Measurements from ENCODE around the gene GCNT1. TPM values are rescaled to one million over a fixed set of nuclear protein-coding genes. Genes with fewer than 3 reads are reported as not detected.

GCNT1 gene
- 2.4 to 4.3 TPM (median 3.0 TPM) in 5 replicates for total RNA-seq (2022; extraction: Qiagen RNA extraction)

DNA sequence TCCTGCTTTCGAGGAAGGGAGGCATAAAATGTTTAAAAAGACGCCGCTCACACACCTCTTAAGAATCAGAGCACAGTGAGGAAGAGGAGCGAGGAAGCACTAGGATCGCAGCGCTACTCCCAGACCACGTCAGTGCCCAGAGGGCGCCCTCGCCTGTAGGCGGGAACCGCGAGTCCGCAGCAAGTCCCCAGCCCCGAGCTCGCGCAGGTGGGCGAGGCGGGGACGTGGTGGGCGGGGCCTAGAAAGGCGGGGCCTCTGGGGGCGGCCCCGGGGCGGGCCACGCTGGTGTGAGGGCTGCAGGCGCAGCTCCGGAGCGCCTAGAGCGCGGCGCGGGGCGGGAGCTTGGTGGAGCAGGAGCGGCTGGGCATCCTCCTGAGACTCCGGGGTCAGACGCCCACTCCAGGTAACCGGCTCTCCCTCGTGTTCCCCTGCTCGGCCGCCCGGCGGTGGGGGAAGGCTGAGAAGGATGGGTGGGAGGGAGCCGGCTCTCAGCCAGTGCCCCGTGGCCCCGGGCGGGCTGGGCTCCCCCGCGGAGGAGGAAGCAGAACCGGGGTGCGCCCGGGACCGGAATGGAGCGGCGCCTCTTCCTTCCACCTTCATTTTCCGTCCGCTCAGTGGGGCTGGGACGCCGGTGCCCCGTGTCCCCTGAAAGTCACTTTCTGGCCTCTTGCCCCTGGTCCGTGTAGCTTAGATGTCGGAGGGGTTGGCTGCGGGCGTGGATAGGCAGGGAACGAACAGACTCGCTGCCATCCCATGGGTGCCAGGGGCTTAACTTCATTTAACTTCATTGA lies at the start of gene GCNT1:
TSS of gene GCNT1 (plus strand) at position 280 of the 791 bp plus-strand sequence. CDS start 43,200 bp downstream, outside the sequence.

Other genes with a start within 250 kb of the GCNT1 start
- gene RFK, start 64.8 kb upstream of the GCNT1 start, total RNA-seq (2022; extraction: Qiagen RNA extraction) = 36.9 to 49.5 TPM (median 40.7 TPM) in 5 replicates

Data from A549 treated with CORT108297 at 1 μM for 4 hours (cell line).